HG02981 (cell line): ENCODE data around the gene JCAD.

Source experiments
- ATAC-seq: cut with Tn5 transposase; IDR thresholded peaks from one replicate; pipeline ENCODE4 v1.9.1; 2021; ENCODE audit warnings: mild to moderate bottlenecking, moderate library complexity; ENCODE audit not compliant: unreplicated experiment

Gene JCAD

DNA sequence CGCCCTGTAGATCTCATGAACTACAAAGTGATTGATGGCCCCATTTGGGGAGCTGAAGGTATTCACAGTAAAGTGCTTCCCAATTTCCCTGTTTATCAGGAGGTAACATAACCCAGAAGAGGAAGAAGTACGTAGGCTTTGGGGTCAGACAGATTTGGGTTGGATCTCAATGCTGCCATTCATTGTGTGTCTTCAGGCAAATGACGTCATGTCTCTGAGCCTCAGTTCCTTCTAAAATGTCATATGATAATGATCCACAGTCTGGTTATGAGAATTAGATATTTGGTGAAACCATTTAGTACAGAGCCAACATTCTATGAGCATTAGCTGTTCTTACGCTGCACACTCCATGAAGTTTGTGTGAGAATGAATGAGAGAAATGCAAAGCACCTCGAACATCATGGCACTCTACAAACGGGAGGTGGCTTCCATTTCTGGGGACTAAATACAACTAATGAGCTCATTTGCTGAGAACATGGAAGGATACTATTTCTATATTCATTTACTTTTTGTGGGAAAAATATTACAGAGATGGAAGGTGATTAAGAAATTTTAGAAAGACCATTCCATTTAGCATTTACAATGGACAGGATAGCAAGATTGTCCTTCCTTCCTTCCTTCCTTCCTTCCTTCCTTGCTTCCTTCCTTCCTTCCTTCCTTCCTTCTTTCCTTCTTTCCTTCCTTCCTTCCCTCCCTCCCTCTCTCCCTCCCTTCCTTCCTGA lies 13.8 kb upstream of the JCAD start:
- ATAC-seq = no peak

DNA sequence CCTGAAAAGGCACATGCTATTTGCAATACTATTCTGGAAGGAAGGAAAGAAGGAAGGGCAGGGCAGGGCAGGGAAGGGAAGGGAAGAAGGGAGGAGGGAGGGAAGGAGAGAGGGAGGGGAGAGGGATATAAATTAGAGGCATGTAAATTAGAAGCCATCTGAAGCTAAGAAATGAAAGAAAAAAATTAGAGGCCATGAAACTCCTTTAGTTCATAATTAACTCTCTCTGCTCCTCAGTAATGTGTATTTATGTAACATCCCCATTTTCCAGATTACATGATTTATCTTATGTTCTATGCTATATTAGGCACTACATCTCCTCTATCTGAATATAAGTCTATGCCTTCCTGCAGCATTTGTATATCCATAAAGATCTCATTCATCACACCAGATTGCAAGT lies 12.7 kb upstream of the JCAD start:
- no peak for ATAC-seq

- no peak for ATAC-seq
These were observed 10.8 kb upstream of the JCAD start for GRCh38 chr10:30070001-30070685.

- ATAC-seq = no peak
These were observed 9.3 kb upstream of the JCAD start for GRCh38 chr10:30068492-30069223.

GRCh38 chr10:30063099-30063498 lies 3.7 kb upstream of the JCAD start:
- no peak for ATAC-seq

GRCh38 chr10:30062582-30062981 lies 3.2 kb upstream of the JCAD start:
- ATAC-seq = no peak

DNA sequence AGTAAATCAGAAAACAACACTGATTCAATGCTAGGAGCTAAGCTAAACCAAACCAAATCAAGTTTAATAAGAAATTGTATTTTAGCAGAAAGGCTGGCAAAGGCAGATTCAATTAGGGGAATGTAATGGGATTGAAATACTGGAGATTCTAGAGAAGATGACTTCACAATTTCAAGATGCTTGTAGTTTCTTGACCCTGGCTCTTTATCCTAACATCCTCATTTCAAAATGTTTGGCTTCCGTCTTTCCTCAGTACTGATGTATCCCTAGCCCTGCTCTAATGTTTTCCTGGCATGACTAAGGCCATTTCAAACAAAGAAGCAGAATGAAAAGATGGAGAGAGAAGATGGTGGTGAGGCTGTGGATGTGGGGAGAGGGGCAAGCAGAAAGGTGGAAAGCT lies 2.7 kb upstream of the JCAD start:
- no peak for ATAC-seq

DNA sequence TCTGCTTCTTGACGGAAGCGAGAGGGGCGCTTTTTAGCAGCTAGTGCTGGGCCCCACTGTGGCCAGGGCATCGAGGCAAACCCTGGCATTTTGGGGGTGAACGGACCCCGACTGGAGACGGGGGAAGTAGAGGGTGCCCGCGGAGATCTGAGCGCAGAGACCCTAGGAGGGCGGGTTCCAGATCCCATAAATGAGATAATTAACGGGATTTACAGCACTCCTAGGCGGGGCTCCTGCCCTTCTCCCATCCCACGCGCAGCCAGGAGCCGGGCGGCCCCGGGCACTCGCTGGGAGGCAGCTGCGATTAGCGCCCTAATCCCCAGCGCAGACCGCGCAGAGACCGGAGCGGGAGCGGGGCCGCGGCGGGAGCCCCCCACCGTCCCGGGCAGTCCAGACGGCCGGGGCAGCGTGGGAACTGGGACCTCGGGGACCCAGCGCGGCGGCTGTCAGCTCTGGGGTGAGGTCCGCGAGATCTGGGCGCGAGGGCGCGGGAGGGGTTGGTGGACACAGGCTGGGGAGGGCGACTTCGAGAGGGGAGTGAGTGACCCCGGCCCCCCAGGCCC lies 735 bp downstream of the JCAD start:
- no peak for ATAC-seq

GRCh38 chr10:30057894-30058556 lies 1.4 kb downstream of the JCAD start:
- no peak for ATAC-seq

DNA sequence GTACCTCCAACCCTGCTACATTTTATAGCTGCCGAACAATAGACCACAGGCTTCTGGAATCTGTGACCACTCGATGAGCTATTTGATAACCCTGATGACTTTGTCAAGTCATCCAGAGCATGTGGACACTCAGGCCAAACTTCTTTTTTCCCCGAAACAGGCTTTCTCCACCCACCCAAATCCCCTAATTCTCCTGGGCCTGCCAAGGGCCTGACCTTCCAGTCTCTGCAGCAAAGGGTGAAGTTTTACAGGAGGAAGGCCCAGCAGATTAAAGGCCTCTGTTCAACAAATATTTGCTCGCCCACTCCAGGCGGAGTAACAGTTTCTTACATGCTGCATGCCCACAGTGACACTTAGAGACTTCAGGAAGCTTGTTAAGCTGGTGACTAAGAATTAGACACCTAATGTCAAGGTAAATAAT lies 2.0 kb downstream of the JCAD start:
- no peak for ATAC-seq

- no peak for ATAC-seq
These were observed 2.5 kb downstream of the JCAD start for GRCh38 chr10:30056767-30057355.

GRCh38 chr10:30056281-30056680 lies 3.1 kb downstream of the JCAD start:
- ATAC-seq = no peak

GRCh38 chr10:30055226-30055662 lies 4.1 kb downstream of the JCAD start:
- no peak for ATAC-seq

DNA sequence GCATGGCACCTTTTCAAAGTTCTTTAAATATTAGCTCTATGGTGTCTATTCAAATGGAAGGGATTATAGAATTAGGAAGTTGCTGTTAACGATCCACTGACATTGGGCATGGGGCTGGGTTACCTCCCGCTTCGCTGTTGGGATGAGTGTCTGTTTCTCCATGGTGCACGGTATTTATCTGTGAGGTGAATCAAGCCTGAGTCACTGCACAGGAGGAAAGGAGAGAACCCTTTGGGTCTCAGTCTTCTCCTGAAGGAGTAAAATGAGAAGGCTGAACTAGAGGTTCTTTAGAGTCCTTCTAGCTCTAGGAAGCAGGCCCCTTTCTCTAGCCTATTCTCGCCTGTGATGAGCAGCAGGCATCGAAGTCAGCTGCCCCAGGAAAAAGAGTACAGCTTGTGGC lies 7.3 kb downstream of the JCAD start:
- no peak for ATAC-seq

DNA sequence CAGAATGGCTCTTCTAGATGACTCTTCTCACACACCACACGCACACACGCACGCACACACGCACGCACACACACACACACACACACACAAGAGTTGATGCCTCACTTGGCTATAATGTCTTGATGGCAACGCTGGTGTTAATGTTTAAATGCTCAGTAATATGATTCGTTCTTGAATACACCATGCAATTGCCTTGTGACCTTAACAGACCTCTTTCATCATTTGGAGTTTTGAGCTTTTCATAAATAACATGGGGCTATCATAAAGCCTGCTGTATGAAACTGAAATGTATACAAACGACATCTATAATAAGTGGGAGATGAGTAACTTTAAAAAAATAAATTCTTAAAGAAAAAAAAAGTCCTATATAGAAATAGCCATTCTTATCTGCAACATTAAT lies 8.2 kb downstream of the JCAD start:
- ATAC-seq = no peak

- ATAC-seq = no peak
These were observed 9.0 kb downstream of the JCAD start for GRCh38 chr10:30050411-30050810.

DNA sequence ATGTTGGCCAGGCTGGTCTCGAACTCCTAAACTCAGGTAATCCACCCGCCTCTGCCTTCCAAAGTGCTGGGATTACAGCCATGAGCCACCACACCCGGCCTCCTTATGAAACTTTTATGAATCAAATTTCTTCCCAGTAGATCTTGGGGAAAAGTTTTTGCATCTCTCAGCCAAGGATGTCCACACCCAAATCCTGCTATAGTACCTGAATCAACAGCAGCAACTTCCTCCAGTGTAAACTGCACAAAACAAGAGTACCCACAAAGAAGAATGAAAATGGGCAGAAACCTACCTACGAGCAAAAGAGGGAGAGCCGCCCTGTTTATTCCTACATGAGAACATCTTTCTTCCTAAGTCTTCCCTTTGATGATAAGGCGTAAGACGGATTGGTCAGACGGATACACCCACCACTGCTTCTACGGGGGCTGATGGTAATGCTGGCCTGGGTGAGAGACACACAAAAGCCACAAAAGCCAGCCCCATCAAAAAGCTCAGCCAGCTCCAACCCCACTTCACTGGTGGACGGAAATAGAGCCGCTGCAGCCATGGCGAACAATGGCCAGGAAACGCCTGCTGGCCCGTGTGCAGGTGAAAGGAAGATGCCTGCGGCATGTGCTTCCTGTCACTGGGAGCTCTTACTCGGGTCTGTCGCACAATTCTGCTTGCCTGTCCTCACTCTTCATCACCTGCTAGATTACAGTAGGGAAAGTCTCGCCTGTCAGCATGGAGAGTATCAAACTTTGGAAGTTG lies 10.4 kb downstream of the JCAD start:
- ATAC-seq = no peak

GRCh38 chr10:30047924-30048531 lies 11.4 kb downstream of the JCAD start:
- ATAC-seq = no peak

DNA sequence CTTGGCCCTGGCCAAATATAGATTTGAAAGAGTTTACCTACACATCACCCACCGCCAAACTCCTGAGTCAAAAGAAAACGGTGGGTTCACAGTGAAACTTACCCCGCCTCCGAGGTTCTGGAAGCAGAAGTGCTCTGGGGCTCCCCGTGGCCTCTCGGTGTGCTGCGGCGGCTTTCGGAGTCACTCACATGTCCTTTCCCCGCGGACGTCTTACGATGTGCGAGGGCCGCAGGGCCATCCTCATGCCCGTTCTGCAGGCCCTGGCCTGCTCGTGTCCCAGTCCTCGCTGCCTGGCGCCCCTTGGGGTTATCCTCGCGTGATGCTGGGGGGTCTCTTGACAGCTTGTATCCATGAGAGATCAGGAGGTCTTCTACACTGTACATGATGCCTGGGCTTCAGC lies 12.0 kb downstream of the JCAD start:
- no peak for ATAC-seq

- ATAC-seq = no peak
These were observed 12.9 kb downstream of the JCAD start for GRCh38 chr10:30046476-30046875.
